Right ventricle myocardium superior (tissue), 1 donor: ENCODE measurements around the gene SNRNP200. TPM values are rescaled to one million over a fixed set of nuclear protein-coding genes. Genes with fewer than 3 reads are reported as not detected.

ENCODE experiments used
- ATAC-seq: fragments of 200-7000 bp; cut with Tn5 transposase; one replicate; pipeline ENCODE4 v1.9.1; 2020; ENCODE audit warnings: mild to moderate bottlenecking; ENCODE audit not compliant: poor library complexity
- DNase-seq: peaks from one replicate; pipeline ENCODE4 v3.0.0-alpha.2; 2020
- intact Hi-C: fragments of 100-400 bp; cut with DNase I; formaldehyde crosslinking; loops from one replicate; pipeline ENCODE4 v1.11.2; 2022
- total RNA-seq: library from RNA; stranded (reverse); fragmentation: NEBNext Ultra II Directional; extraction: Animal tissue kit (Norgen Biotek cat#: 25700); gene quantifications from one replicate; pipeline ENCODE4 v1.2.1, GENCODE V29; 2021
- donor health status: DM: no; HTN: yes; CAD: no; lungs with severe emphysema.

The SNRNP200 gene
- total RNA-seq, 1 donor from 2014 or later = 50.1 TPM

DNA sequence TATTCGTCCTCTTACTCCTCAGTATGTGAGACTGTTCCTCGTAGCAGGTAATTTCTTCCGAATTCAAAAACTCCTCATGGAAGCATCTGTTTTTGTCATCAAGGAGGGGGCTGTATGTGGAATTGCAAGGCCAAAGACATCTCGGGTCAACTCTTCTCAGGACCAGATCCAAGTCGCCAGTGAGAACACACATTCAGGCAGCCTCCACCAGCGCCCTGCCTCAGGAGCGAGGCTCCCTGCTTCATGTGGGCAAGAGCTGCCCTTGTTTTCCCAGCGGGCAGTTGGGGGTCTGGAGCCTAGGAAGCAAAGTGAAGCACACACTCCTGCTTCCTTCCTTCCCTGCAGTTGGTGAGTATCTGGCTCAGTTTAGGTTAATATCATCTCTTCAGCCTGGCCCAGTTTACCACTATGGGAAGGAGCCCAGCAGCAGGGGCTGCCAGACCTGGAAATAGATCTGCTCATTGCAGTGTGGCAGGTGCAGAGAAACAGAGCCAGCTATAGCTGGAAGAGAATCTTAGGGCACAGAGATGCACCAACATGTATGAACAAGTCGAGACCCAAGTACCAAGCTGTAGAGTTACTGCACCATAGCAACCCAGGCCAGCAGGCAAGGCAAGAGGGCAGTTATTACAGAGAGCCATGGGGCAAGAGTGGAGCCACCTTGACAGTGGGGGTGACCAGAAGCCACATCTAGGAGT lies 64.9 kb downstream of the SNRNP200 start:
- peak; percentile 78 for ATAC-seq
- intact Hi-C loops = no loop called here
- DNase-seq = no peak

DNA sequence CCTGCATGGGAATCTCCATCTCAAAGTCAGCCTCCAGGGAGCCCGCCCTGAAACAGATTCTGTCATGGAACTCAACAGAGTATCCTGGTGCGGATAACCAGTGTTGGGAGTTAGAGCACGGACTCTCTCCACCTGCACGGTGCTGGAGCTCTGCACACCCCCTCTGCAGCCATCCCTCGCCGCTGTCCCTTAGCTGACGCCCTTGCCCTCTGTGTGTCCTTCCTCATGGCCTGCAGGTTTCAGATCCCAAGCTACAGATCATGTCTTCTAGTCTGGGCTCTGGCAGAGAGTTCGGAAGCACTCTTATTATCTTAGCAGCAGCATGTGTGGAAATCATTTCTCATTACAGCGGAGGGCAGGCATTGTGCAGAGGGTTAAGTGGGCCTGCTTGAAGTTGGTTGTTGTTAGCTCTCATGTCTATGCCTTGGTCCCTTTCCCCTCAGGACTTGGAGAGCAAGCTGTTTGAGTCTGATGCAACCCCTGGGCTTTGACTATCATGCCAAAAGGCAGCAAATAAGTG lies 65.5 kb downstream of the SNRNP200 start:
- DNase-seq = no peak
- intact Hi-C loops = no loop called here

DNA sequence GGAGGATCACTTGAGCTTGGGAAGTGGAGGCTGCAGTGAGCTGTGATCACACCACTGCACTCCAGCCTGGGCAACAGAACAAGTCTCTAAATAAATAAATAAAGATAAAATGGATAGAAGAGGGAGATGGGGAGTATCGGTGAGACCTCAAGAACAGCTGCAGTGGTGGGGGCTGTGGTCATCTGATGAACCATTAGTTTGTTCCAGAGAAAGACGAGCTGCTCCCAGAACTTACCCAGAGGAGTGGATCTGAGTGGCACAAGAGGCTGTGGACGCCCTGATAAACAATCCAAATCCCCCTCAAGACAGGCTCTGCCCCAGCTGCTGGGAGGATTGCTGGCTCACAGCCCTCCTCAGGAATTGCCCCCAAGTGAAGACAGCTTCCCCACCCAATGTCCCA lies 66.3 kb downstream of the SNRNP200 start:
- no peak for DNase-seq
- intact Hi-C loops = no loop called here
- no peak for ATAC-seq

More for the DNA sequence above, 65.5 kb downstream of the SNRNP200 start:
- peak; percentile 51 for ATAC-seq

DNA sequence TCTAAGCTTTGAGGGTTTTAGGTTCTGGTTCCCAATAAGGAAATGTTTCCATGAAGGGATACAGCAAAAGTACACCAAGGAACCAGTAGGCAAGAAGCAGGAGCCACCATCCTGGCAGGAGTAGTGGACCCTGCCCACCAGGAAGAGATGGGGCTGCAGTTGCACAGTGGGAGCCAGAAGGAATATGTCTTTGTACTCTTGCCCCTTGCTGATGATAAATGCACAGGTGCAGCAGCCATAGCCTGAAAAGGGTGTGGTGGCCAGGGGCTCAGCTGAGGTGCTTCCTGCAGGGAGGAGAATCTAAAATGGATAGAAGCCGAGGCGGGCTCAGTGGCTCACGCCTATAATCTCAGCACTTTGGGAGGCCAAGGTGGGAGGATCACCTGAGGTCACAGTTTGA lies 67.1 kb downstream of the SNRNP200 start:
- DNase-seq = no peak
- intact Hi-C loops = no loop called here
- ATAC-seq = no peak

DNA sequence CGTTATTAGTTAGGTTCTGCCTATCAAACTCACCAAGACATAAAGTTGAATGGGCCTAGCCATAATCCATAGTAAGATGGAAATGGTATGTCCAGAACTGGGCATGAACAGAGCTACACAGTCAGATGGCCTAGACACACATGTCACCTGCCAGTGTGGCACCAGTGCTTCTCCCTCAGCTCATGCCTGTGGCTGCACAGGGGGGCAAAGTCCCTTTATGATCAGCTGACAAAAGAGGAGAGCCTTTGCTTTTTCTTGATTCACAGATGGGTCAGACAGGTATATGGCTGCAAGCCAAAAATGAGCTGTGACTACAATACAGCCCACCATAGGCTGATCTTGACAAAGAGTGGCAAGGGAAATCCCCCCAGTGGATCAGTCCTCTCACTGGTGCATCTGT lies 68.5 kb downstream of the SNRNP200 start:
- ATAC-seq (no peak), DNase-seq (no peak)
- intact Hi-C loops = no loop called here

DNA sequence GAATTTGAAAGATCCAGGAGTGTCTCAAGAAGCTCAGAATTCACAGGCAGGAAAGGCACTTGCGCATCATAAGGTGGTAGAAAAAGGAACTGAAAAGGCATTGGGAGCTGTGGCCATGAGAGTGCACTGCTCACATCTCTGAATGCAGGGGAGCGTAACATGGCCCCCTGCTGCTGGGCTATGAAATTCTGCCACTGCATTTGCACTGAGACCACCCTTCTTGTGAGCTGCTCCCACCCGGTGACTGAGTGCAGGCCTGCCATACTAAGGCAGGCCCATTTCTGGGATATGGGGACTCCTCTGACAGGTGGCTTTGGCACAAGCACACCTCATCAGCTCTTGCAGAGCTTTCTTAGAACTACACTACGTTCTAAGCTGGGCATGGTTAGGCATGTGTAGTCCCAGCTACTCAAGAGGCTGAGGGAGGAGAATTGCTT lies 71.4 kb downstream of the SNRNP200 start:
- DNase-seq (no peak), ATAC-seq (no peak)
- intact Hi-C loops = no loop called here

DNA sequence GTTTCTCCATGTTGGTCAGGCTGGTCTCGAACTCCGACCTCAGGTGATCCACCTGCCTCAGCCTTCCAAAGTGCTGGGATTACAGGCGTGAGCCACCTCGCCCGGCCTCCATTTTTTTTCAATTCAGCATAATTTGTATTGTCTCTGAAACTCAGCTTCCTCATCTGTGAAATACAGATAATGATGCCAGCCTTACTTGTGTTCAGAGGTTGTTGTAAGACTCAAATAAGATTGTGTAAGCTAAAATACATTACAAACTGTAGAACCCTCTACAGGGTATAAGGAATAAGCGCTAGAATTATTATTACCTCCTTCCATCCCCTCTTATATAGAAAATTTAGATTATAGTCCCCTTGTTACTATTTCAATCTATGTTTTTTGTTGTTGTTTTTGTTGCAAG lies 71.9 kb downstream of the SNRNP200 start:
- DNase-seq (no peak), ATAC-seq (no peak)
- intact Hi-C loops = no loop called here

DNA sequence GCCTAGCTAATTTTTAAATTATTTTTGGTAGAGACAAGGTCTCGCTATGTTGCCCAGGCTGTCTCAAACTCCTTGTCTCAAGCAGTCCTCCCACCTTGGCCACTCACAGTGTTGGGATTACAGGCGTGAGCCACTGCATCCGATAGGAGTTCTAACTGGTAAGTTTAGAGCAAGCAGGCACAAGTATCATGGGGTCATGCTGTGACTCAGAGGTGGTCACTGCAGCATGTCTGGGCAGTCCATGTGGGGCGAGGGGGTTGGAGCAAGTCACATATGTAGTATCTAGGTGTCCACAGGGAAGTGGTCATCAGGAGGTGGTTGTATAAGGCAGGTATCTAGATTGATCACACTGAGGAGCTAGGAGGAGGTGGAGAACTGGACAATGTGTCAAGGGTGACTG lies 74.0 kb downstream of the SNRNP200 start:
- ATAC-seq (no peak), DNase-seq (no peak)
- intact Hi-C loops = no loop called here

DNA sequence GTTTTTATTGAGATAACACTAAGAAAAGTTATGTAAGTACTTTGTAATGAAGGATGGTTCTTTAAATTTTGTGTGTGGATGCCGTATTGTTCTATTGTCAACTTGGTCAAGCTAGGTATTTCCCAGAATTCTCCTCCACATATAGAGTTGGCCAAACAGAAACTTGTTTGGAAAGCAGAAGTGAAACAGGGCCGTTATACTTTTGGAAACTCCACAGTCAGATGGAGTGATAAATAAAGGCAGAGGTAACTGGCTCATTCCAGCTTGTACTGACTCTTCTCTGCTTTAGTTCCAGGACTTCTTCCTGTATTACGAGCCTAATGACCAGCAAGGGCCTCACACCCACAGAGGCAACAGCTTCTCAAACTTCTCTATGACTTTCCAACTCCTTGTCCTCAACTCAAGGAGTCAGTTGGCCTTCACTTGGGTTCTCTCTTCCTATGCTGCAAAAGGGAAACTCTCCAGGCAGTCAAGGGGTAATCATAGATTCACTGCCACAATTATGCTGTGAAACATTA lies 80.3 kb downstream of the SNRNP200 start:
- intact Hi-C loops = no loop called here
- DNase-seq (no peak), ATAC-seq (no peak)

Other genes starting within 250 kb of the SNRNP200 start
- 6.4 TPM for gene ADRA2B, start 189.0 kb downstream of the SNRNP200 start, total RNA-seq
- gene ASTL, start 167.0 kb downstream of the SNRNP200 start, total RNA-seq = not detected
- gene DUSP2, start 160.1 kb downstream of the SNRNP200 start, total RNA-seq = 1.5 TPM
- 179 TPM for gene STARD7, start 96.7 kb downstream of the SNRNP200 start, total RNA-seq
- 67.3 TPM for gene TMEM127, start 39.5 kb downstream of the SNRNP200 start, total RNA-seq
- 62.3 TPM for gene CIAO1, start 39.3 kb downstream of the SNRNP200 start, total RNA-seq
- 1.0 TPM for gene ITPRIPL1, start 19.8 kb upstream of the SNRNP200 start, total RNA-seq
- gene NCAPH, start 30.2 kb upstream of the SNRNP200 start, total RNA-seq = 0.70 TPM
- not detected for gene NEURL3, start 199.8 kb upstream of the SNRNP200 start, total RNA-seq
- 9.4 TPM for gene ARID5A, start 231.2 kb upstream of the SNRNP200 start, total RNA-seq